DOHH2 (cell line): ENCODE results near the gene OR52L1.

ENCODE experiments used
- H3F3A ChIP-seq: fragments of 200-600 bp; sonication (generic), shearing (Covaris generic); 2 replicates; pipeline ENCODE4 v1.6.0; 2016; ENCODE audit warnings: antibody characterized with exemption, mild to moderate bottlenecking; ENCODE audit not compliant: control insufficient read depth, insufficient read depth
- H3K27ac ChIP-seq: fragments of 200-600 bp; sonication (generic); 2 replicates; pipeline ENCODE4 v1.5.1; 2014; ENCODE audit warnings: low read depth, mild to moderate bottlenecking, low read length, moderate library complexity
- H3K27me3 ChIP-seq: fragments of 200-600 bp; sonication (generic); 2 replicates; pipeline ENCODE4 v1.6.1; 2014; ENCODE audit warnings: mild to moderate bottlenecking, low read length, mixed read lengths; ENCODE audit not compliant: control insufficient read depth
- H3K36me3 ChIP-seq: fragments of 200-600 bp; sonication (generic); 2 replicates; pipeline ENCODE4 v1.6.1; 2014; ENCODE audit warnings: mild to moderate bottlenecking, low read length, moderate library complexity, mixed read lengths; ENCODE audit not compliant: control insufficient read depth
- H3K4me1 ChIP-seq: fragments of 200-600 bp; sonication (generic); 2 replicates; pipeline ENCODE4 v1.6.1; 2014; ENCODE audit warnings: mild to moderate bottlenecking, low read length, mixed read lengths; ENCODE audit not compliant: control insufficient read depth
- H3K4me2 ChIP-seq: fragments of 200-600 bp; sonication (generic); 2 replicates; pipeline ENCODE4 v1.6.0; 2014; ENCODE audit warnings: mild to moderate bottlenecking, low read length, moderate library complexity
- H3K4me3 ChIP-seq: fragments of 200-600 bp; sonication (generic); 2 replicates; pipeline ENCODE4 v1.5.1; 2014; ENCODE audit warnings: mild to moderate bottlenecking, low read length, mixed read lengths
- H3K79me2 ChIP-seq: fragments of 200-600 bp; sonication (generic); 2 replicates; pipeline ENCODE4 v1.6.1; 2014; ENCODE audit warnings: mild to moderate bottlenecking, low read length, mixed read lengths; ENCODE audit not compliant: control insufficient read depth
- H3K9me2 ChIP-seq: fragments of 200-600 bp; sonication (generic); replicated peaks from 2 replicates; pipeline ENCODE4 v1.6.1; 2014; ENCODE audit warnings: mild to moderate bottlenecking, low read length, mixed read lengths; ENCODE audit not compliant: control insufficient read depth
- H3K9me3 ChIP-seq: fragments of 200-600 bp; sonication (generic); 2 replicates; pipeline ENCODE4 v1.6.1; 2014; ENCODE audit warnings: antibody characterized with exemption, low read length, mixed read lengths; ENCODE audit not compliant: control insufficient read depth, insufficient read depth
- H4K20me1 ChIP-seq: fragments of 200-600 bp; sonication (generic); 2 replicates; pipeline ENCODE4 v1.6.0; 2014; ENCODE audit warnings: low read depth, mild to moderate bottlenecking, antibody characterized with exemption, low read length, moderate library complexity; ENCODE audit not compliant: control insufficient read depth, insufficient read depth
- CTCF ChIP-seq: fragments of 200-600 bp; sonication (generic); IDR thresholded peaks from one replicate; pipeline ENCODE4 v1.5.1; 2014; ENCODE audit warnings: antibody characterized with exemption, mild to moderate bottlenecking, low read depth, low read length; ENCODE audit not compliant: poor library complexity, severe bottlenecking
- EZH2phosphoT487 ChIP-seq: fragments of 200-600 bp; sonication (generic); IDR thresholded peaks from 2 replicates; pipeline ENCODE4 v1.6.1; 2017; ENCODE audit warnings: borderline replicate concordance, mild to moderate bottlenecking, antibody characterized with exemption, low read length, moderate library complexity, mixed read lengths

The OR52L1 gene

GRCh38 chr11:6012035-6012668, 25.4 kb upstream of the OR52L1 start:
- no peak for TF ChIP-seq CTCF
- no peak for TF ChIP-seq EZH2phosphoT487
- H3K4me3 ChIP-seq, result no peak overlapping the region
- no peak overlapping the region for H3K27ac ChIP-seq
- H3F3A ChIP-seq, result no peaks in the 10 kb centered on the region
- H3K4me2 ChIP-seq, result no peak overlapping the region
- H3K4me1 ChIP-seq, result no peaks in the 10 kb centered on the region
- no peaks in the 10 kb centered on the region for H3K79me2 ChIP-seq
- H3K9me2 ChIP-seq, result no peaks in the 10 kb centered on the region
- H3K9me3 ChIP-seq, result no peaks in the 10 kb centered on the region
- no peaks in the 10 kb centered on the region for H4K20me1 ChIP-seq
- no peaks in the 10 kb centered on the region for H3K27me3 ChIP-seq
- no peaks in the 10 kb centered on the region for H3K36me3 ChIP-seq

DNA sequence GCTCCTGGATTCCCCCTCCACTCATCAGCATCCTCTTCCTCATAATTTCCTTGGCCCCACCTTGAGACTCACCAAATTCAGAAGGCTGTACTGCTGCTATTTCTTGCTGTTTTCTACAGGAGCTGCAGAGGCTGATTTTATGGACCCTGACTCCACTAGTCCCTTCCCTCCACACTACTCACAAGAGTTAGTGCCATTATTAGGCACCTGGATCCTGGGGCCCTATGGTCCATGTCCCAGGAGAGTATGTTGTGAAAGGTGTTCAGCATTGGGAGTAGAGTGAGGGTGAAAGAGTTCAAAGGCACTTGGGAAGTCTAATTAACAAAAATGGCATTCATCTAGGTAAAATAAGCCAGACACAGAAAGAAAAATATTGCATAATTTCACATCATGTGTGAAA, 20.1 kb upstream of the OR52L1 start, which contains the start of gene OR56A4:
Gene OR56A4 (minus strand): TSS at position 101 of the 400 bp plus-strand sequence. CDS start 3,954 bp downstream, outside the sequence.
- Histone ChIP-seq H3F3A (no peaks in the 10 kb centered on the region), H3K27ac (no peak within 1 kb of the TSS), H4K20me1 (no peaks in the 10 kb centered on the region), H3K36me3 (no peaks in the 10 kb centered on the region), H3K4me2 (no peak within 1 kb of the TSS), H3K4me1 (no peaks in the 10 kb centered on the region), H3K4me3 (no peak within 1 kb of the TSS), H3K27me3 (no peaks in the 10 kb centered on the region; the same call in 1 of the 2 replicates), H3K9me2 (no peaks in the 10 kb centered on the region), H3K79me2 (no peaks in the 10 kb centered on the region), H3K9me3 (no peaks in the 10 kb centered on the region)
- TF ChIP-seq EZH2phosphoT487 (no peak), CTCF (no peak)

GRCh38 chr11:6006395-6006794, 19.6 kb upstream of the OR52L1 start:
- Histone ChIP-seq H3K4me3 (no peak overlapping the region), H3F3A (no peaks in the 10 kb centered on the region), H3K9me3 (no peaks in the 10 kb centered on the region), H3K36me3 (no peaks in the 10 kb centered on the region), H3K9me2 (no peaks in the 10 kb centered on the region), H3K4me2 (no peak overlapping the region), H3K27ac (no peak overlapping the region), H4K20me1 (no peaks in the 10 kb centered on the region), H3K4me1 (no peaks in the 10 kb centered on the region), H3K79me2 (no peaks in the 10 kb centered on the region), H3K27me3 (no peaks in the 10 kb centered on the region; the same call in 1 of the 2 replicates)
- TF ChIP-seq EZH2phosphoT487, result no peak
- TF ChIP-seq CTCF, result no peak
